ENCODE results near the gene CNMD.

- TF ChIP-seq POLR2A (IDR thresholded peaks at IDR 0.05; ENCODE audit: low read length): no peak
- no peak for TF ChIP-seq GATA1 (IDR thresholded peaks at IDR 0.05; ENCODE audit: low read depth, low read length)
Observed at GRCh38 chr13:52670726-52671125, 68.9 kb downstream of the CNMD start.

Measured in erythroblast (primary cell).